ENCODE measurements around the gene TCFL5. TPM values are rescaled to one million over a fixed set of nuclear protein-coding genes. Genes with fewer than 3 reads are reported as not detected.

TCFL5 gene
- total RNA-seq, 4 donors from 2014 or later = 12.0 to 28.9 (median 13.8) TPM

GRCh38 chr20:62889411-62889810 lies 27.8 kb upstream of the TCFL5 start:
- H3K4me1 ChIP-seq = peaks cover 0 to 17% (median 0%) of the 10 kb centered on the region in 3 donors
- 90% methylated on average over 6 of the region's 8 CpGs; no CpG with 5 or more reads in 1 of the 2 donors for WGBS, 2 donors (ENCODE audit: low coverage in 1 of 2)
- no peak overlapping the region for H3K27ac ChIP-seq
- H3K36me3 ChIP-seq = peaks cover 0 to 87% of the 10 kb centered on the region in 2 donors
- ATAC-seq = no peak
- TF ChIP-seq CTCF (IDR thresholded peaks at IDR 0.05) (no peak), POLR2A (IDR thresholded peaks at IDR 0.05) (no peak), EP300 (IDR thresholded peaks at IDR 0.05) (no peak), POLR2AphosphoS5 (IDR thresholded peaks at IDR 0.05) (no peak)
- no peaks in the 10 kb centered on the region for H3K9me3 ChIP-seq
- no peak overlapping the region for H3K4me3 ChIP-seq
- no peaks in the 10 kb centered on the region for H3K27me3 ChIP-seq

- TF ChIP-seq POLR2AphosphoS5 (IDR thresholded peaks at IDR 0.05) (no peak), CTCF (IDR thresholded peaks at IDR 0.05) (no peak), POLR2A (IDR thresholded peaks at IDR 0.05) (no peak), EP300 (IDR thresholded peaks at IDR 0.05) (no peak)
- Histone ChIP-seq H3K9me3 (no peaks in the 10 kb centered on the region), H3K36me3 (peaks cover 0 to 82% of the 10 kb centered on the region in 2 donors), H3K4me1 (peaks cover 0 to 17% (median 0%) of the 10 kb centered on the region in 3 donors), H3K27ac (no peak overlapping the region), H3K4me3 (no peak overlapping the region), H3K27me3 (no peaks in the 10 kb centered on the region)
- WGBS, 2 donors (ENCODE audit: low coverage in 1 of 2) = 84% methylated on average over 9 of the region's 17 CpGs; no CpG with 5 or more reads in 1 of the 2 donors
- no peak for ATAC-seq
Measured at GRCh38 chr20:62888910-62889309, 27.3 kb upstream of the TCFL5 start.

- Histone ChIP-seq H3K27ac (no peak overlapping the region), H3K27me3 (no peaks in the 10 kb centered on the region), H3K4me3 (no peak overlapping the region), H3K36me3 (peaks cover 0 to 77% of the 10 kb centered on the region in 2 donors), H3K4me1 (peaks cover 0 to 17% (median 0%) of the 10 kb centered on the region in 3 donors), H3K9me3 (no peaks in the 10 kb centered on the region)
- no peak for TF ChIP-seq POLR2A (IDR thresholded peaks at IDR 0.05)
- no peak for TF ChIP-seq POLR2AphosphoS5 (IDR thresholded peaks at IDR 0.05)
- TF ChIP-seq EP300 (IDR thresholded peaks at IDR 0.05) = no peak
- TF ChIP-seq CTCF (IDR thresholded peaks at IDR 0.05) = no peak
- no peak for ATAC-seq
- WGBS, 2 donors (ENCODE audit: low coverage in 1 of 2) = 93 to 97% methylated on average over 7 to 9 of the region's 16 CpGs
Measured at GRCh38 chr20:62888406-62888805, 26.8 kb upstream of the TCFL5 start.

GRCh38 chr20:62887860-62888239 lies 26.2 kb upstream of the TCFL5 start:
- 69 to 81% methylated on average over 3 of the region's 7 CpGs for WGBS, 2 donors (ENCODE audit: low coverage in 1 of 2)
- Histone ChIP-seq H3K36me3 (peaks cover 0 to 72% of the 10 kb centered on the region in 2 donors), H3K9me3 (no peaks in the 10 kb centered on the region), H3K4me3 (no peak overlapping the region), H3K27me3 (no peaks in the 10 kb centered on the region), H3K4me1 (peaks cover 0 to 17% (median 0%) of the 10 kb centered on the region in 3 donors), H3K27ac (peak overlapping the region in 3 of 4 donors; percentile 13 to 54 (median 32))
- ATAC-seq = no peak
- TF ChIP-seq POLR2A (IDR thresholded peaks at IDR 0.05) = no peak
- no peak for TF ChIP-seq CTCF (IDR thresholded peaks at IDR 0.05)
- no peak for TF ChIP-seq EP300 (IDR thresholded peaks at IDR 0.05)
- no peak for TF ChIP-seq POLR2AphosphoS5 (IDR thresholded peaks at IDR 0.05)

GRCh38 chr20:62887152-62887859 lies 25.7 kb upstream of the TCFL5 start:
- H3K27ac ChIP-seq = peak overlapping the region in 3 of 4 donors; percentile 32 to 54 (median 34)
- H3K4me3 ChIP-seq = no peak overlapping the region
- H3K4me1 ChIP-seq = peaks cover 0 to 17% (median 0%) of the 10 kb centered on the region in 3 donors
- peaks cover 0 to 66% of the 10 kb centered on the region in 2 donors for H3K36me3 ChIP-seq
- peak; percentile 82 for ATAC-seq
- 32 to 46% methylated on average over 2 to 3 of the region's 13 CpGs for WGBS, 2 donors (ENCODE audit: low coverage in 1 of 2)
- TF ChIP-seq POLR2A (IDR thresholded peaks at IDR 0.05) (no peak), EP300 (IDR thresholded peaks at IDR 0.05) (no peak), POLR2AphosphoS5 (IDR thresholded peaks at IDR 0.05) (no peak), CTCF (IDR thresholded peaks at IDR 0.05) (no peak)
- H3K9me3 ChIP-seq = no peaks in the 10 kb centered on the region
- H3K27me3 ChIP-seq = no peaks in the 10 kb centered on the region
